HG03039 (cell line): ENCODE results near the gene LRRC30.
"Not testable (repeated sequence)": the region's sequence is repeated elsewhere in the genome, so short reads cannot be mapped to it uniquely, and the experiment has no call there.

Experiments
- ATAC-seq: cut with Tn5 transposase; IDR thresholded peaks from one replicate; pipeline ENCODE4 v1.9.1; 2021; ENCODE audit warnings: mild to moderate bottlenecking, moderate library complexity; ENCODE audit not compliant: unreplicated experiment

Gene LRRC30

GRCh38 chr18:7230626-7231349 lies at the start of gene LRRC30:
LRRC30 (plus strand) TSS chr18:7231089; CDS start chr18:7231139, 50 bp downstream.
- ATAC-seq = no peak

- no peak for ATAC-seq
These were observed 45.2 kb upstream of the LRRC30 start for GRCh38 chr18:7185701-7186100.

DNA sequence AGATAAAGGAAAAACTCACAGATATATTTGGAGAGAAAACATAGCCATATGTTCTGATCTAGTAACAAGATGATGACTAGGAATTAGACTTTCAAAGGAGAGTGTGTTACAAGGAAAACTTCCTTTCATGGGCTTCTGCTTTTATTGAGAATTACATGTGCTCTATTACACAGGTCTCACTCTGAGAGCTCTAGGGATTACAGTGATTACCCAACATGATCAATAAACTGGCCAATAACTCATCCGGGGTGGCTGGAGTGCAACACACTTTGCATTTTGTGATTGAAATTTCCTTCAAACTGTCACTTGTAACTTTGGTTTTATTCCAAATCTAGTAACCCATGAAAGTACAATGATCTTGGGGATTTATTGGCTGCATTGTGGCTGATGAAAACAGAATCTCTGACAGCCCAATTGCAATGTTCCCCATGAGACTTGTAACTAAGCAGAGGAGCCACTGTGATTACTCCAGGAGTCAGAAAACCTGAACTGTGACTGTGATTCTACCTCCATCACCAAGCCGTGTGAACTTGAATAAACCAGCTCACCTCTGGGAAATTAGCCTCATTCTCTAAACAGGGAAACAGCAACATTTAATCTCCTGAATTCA lies 40.2 kb upstream of the LRRC30 start:
- ATAC-seq = no peak

- ATAC-seq = no peak
These were observed 39.2 kb upstream of the LRRC30 start for GRCh38 chr18:7191736-7192135.

DNA sequence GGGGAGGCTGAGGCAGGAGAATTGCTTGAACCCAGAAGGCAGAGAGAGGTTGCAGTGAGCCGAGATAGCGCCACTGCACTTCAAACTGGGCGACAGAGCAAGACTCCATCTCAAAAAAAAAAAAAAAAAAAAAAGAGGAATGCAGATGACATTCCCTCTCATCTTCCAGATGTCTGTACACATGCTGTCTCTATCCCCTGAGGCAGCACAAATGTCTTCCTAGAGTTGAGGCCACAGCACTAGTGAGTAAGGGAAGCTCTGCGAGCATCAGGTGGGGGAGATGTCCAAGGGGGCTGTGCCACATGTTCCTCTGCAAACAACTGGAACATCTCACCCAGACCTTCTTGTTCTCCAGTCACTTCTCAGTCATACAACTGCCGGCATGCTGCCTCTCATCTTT lies 35.6 kb upstream of the LRRC30 start:
- ATAC-seq = no peak

DNA sequence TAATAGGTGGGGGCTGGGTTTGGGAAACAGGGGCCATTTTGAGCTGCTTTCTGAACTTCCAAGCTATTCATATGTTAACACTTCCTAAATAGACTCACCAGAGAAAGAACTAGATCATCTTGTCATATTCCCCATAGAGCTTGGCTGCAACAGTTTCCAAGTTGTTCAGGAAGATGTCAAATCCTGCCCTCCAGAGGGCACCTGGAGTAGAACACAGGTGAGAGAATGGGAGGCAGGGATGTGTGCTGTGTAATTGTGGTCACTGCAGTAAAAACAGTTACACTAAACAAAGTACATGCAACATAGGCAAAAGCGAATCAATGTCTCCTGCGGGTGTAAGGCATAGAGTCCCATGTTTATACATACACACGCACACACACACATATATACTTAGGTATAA lies 34.5 kb upstream of the LRRC30 start:
- ATAC-seq = no peak

- ATAC-seq = no peak
These were observed 33.0 kb upstream of the LRRC30 start for GRCh38 chr18:7197854-7198253.

DNA sequence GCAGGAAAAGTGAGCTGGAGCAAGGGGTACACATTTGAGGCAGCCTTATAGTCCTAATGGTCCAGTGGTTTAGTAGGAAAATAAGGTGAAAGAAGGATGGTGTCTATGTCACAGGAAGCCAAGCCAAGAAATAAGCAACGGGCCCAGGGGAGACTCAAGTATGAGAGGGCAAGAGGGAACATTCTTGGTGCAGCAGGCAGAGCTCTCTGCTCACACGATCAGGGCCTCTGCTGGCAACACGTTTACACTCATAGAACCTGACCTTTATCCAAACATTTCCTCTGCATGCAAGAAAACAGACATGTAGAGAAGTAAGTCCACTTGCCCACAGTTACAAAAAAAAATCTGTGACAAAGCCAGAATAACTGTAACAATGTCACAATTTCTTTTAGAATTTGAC lies 32.6 kb upstream of the LRRC30 start:
- no peak for ATAC-seq

DNA sequence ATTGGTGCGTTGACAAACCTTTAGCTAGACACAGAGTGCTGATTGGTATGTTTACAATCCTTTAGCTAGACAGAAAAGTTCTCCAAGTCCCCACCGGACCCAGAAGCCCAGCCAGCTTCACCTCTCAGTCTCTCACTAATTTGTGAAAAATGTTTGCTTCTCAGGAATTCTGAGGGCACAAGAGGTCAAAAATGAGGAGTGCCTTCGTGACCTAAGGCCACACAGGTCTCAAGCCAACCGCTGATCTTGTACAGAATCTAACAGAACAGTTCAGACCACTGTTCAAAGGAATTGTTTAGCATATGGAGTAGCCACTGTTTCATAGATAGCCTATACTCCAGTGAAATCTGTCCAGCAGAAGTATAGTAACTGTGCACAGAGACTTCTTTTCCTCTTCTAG lies 29.8 kb upstream of the LRRC30 start:
- no peak for ATAC-seq

DNA sequence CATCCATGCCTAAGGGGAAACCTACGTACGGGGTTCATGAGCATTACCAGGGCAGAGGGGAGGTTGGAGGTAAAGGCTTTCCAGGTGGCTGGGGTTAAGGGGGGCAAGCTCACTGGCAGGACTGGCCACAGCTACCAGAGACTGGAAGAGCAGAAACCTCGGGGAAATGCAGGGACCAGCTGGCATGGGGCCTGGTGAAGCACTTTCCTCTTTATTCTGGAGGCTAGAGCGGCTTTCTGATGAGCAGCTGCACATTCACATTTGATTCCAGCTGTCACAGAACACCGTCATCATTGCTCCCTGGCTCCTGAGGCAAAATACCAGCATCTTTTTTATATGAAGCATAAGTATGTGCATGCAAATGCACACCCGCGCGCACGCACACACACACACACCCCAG lies 28.7 kb upstream of the LRRC30 start:
- ATAC-seq = no peak

DNA sequence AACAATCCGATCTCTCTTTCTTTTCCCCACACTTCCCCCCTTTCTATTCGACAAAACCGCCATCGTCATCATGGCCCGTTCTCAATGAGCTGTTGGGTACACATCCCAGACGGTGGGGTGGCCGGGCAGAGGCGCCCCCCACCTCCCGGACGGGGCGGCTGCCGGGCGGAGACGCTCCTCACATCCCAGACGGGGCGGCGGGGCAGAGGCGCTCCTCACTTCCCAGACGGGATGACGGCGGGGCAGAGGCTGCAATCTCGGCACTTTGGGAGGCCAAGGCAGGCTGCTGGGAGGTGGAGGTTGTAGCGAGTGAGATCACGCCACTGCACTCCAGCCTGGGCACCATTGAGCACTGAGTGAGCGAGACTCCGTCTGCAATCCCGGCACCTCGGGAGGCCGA lies 27.3 kb upstream of the LRRC30 start:
- ATAC-seq = not testable (repeated sequence)

DNA sequence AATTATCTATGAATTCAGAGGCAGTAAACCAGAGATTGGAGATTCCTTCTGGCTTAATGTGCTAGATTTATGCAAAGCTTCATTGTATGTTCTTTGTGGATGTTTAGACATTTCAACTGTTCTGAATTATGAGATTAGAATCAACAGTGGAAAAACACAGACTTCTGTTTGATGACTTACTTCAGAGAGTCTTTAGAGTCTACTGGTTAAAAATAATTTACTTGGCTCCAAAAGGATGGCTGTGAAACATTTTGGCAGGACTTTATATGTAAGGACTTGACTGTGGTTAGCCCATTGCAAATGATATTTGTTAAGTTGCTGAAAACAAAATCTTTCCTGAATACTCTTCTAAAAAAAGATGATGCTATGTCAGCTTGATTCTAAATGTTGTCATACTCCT lies 25.5 kb upstream of the LRRC30 start:
- no peak for ATAC-seq

DNA sequence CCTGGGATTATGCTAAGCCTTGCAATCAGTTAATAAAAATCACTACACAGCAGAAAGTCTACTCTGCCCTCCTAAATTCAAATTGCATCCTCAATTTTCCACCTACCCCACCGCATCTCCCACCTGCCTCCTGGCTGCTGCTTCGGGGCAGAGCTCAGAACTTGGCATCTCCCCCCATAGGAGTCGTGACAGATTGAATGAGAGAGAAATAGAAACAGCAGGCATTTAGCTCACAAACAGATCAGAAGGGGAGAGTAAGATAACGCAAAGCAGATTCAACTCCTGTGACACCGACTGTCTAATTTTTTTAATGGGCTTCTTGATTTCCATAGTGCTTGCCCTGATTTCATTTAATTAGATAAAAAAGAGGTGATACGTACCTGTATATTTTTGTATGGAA lies 24.7 kb upstream of the LRRC30 start:
- ATAC-seq = no peak

DNA sequence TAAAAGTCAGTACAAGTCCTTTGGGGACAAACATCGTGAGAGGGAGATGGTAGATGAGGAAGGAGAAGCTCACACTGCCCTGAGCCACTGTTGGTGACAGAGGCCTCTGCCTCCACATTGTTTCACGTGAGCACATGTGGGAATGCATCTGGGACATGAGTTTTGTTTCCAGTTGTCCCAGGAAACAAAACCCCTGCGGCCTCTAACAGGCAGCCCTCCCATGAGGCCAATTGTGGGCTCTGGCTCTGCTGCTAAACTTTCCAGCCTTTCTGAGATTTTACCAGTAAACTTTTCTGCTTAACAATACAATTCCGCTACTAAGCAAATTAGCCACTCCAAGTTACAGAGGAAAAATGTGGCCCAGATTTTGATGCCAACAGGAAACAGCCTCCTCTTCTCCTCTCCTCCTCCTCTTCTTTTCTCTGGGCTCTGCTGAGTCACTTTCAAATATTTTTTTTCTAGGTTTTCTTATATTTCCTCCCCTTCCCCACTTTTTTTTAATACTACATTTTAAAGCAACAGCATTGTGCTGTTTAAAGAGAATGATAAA lies 23.4 kb upstream of the LRRC30 start:
- no peak for ATAC-seq

GRCh38 chr18:7221424-7222155 lies 9.3 kb upstream of the LRRC30 start:
- ATAC-seq = no peak

- ATAC-seq = no peak
These were observed 6.7 kb upstream of the LRRC30 start for GRCh38 chr18:7224198-7224597.

DNA sequence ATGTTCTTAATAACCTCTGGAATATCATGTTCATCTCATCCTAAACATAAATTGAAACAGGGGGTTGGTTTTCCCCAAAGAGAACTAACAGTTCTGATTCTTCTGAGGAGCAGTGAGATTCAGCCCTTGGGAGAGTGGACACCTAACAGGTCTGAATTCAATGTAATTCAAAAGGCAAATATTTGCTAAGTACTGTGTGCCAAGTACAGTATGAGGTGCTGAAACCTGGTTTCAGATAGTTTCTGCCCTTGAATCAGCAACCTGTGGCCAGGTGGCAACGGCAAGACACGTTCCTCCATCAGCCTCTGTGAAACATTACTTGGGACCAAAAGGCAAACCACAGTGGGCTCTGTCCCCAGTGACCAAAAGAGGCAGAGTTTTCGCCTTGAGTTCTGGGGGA lies 1.3 kb downstream of the LRRC30 start:
- no peak for ATAC-seq

GRCh38 chr18:7233134-7233810 lies 2.4 kb downstream of the LRRC30 start:
- no peak for ATAC-seq

DNA sequence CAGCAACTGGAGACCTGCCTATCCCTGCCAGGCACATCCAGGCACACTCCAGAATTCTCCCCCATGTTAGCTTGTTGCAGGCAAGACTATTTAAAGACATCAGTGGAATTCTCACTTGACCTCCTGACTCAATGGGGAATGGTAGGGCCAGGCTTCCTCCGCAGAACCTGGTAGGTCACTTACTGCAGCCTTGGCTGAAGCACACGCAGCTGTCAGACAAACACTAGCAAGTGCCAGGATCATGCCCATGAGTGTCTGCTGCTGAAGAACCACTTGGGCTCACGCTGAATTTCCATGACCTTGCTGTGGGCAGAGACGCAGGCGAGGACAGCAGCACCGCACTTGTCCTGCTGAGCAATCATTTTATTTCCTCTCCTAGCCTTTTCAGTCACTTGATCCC lies 3.2 kb downstream of the LRRC30 start:
- no peak for ATAC-seq

DNA sequence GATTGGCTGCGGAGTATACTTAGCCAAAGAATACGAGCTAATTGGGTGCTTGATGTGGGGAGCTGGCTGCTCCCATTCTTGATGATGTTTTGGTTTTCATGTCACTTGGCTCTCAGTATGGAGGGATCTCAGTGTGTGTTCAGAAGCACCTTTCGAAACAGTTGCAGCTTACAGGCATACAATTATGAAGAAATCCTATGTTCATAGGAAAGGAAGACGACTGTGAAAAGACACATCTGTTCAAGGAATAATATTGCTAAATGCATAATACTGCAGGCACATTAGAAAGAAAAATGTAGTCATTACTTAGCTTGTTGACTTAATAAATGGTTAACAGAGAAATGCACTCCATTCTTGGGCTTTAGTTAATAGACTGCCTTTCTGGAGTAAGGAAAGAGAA lies 4.1 kb downstream of the LRRC30 start:
- no peak for ATAC-seq

GRCh38 chr18:7236072-7236471 lies 5.2 kb downstream of the LRRC30 start:
- no peak for ATAC-seq
